HG02610 (cell line): ENCODE measurements around the gene SCGB1C2.
"Not testable (repeated sequence)": the region's sequence is repeated elsewhere in the genome, so short reads cannot be mapped to it uniquely, and the experiment has no call there.

Experiments
- ATAC-seq: cut with Tn5 transposase; IDR thresholded peaks from one replicate; pipeline ENCODE4 v1.9.1; 2021; ENCODE audit warnings: mild to moderate bottlenecking, moderate library complexity; ENCODE audit not compliant: unreplicated experiment

Gene SCGB1C2

GRCh38 chr17:148757-149156 is 11.4 kb downstream of the SCGB1C2 start:
- no peak for ATAC-seq

GRCh38 chr17:149231-149630 is 11.9 kb downstream of the SCGB1C2 start:
- no peak for ATAC-seq

- no peak for ATAC-seq
Observed at GRCh38 chr17:149897-150584, 12.7 kb downstream of the SCGB1C2 start.

GRCh38 chr17:151004-151403 is 13.6 kb downstream of the SCGB1C2 start:
- no peak for ATAC-seq

GRCh38 chr17:151886-152859 is 14.8 kb downstream of the SCGB1C2 start:
- ATAC-seq: no peak

- no peak for ATAC-seq
Observed at GRCh38 chr17:152860-153420, 15.6 kb downstream of the SCGB1C2 start.

GRCh38 chr17:153851-154250 is 16.5 kb downstream of the SCGB1C2 start:
- ATAC-seq: no peak

- ATAC-seq: no peak
Observed at GRCh38 chr17:155576-155975, 18.2 kb downstream of the SCGB1C2 start.

- no peak for ATAC-seq
Observed at GRCh38 chr17:156094-156621, 18.8 kb downstream of the SCGB1C2 start.

- ATAC-seq: no peak
Observed at GRCh38 chr17:156946-157345, 19.6 kb downstream of the SCGB1C2 start.

GRCh38 chr17:157901-158300 is 20.5 kb downstream of the SCGB1C2 start:
- ATAC-seq: no peak

- ATAC-seq: no peak
Observed at GRCh38 chr17:158379-158778, 21.0 kb downstream of the SCGB1C2 start.

GRCh38 chr17:159609-160008 is 22.2 kb downstream of the SCGB1C2 start:
- no peak for ATAC-seq

- no peak for ATAC-seq
Observed at GRCh38 chr17:160336-160735, 23.0 kb downstream of the SCGB1C2 start.

- no peak for ATAC-seq
Observed at GRCh38 chr17:161481-161880, 24.1 kb downstream of the SCGB1C2 start.

- ATAC-seq: no peak
Observed at GRCh38 chr17:162689-163088, 25.3 kb downstream of the SCGB1C2 start.

- ATAC-seq: no peak
Observed at GRCh38 chr17:163514-164098, 26.2 kb downstream of the SCGB1C2 start.

GRCh38 chr17:164303-165235 is 27.2 kb downstream of the SCGB1C2 start:
- ATAC-seq: no peak

GRCh38 chr17:165939-166338 is 28.6 kb downstream of the SCGB1C2 start:
- no peak for ATAC-seq

GRCh38 chr17:168614-169013 is 31.2 kb downstream of the SCGB1C2 start:
- not testable (repeated sequence) for ATAC-seq
